SK-N-SH (cell line): ENCODE data around the gene GSTM5. TPM values are rescaled to one million over a fixed set of nuclear protein-coding genes. Genes with fewer than 3 reads are reported as not detected.

Experiments used
- CTCF ChIA-PET: fragments of 300-600, 350-600 bp; formaldehyde crosslinking; extraction: SDS; loops from one replicate; lab custom pipeline; 2021; lab: Yijun Ruan, JAX
- POLR2A ChIA-PET: fragments of 350-600 bp; sonication (Branson Sonifier 250); formaldehyde crosslinking; extraction: SDS; loops from one replicate; lab custom pipeline; 2020; ENCODE audit warnings: antibody characterized with exemption, inconsistent platforms; lab: Yijun Ruan, JAX
- DNase-seq: peaks from one replicate; pipeline ENCODE4 v3.0.0; 2012
- H2AFZ ChIP-seq: fragments of 200-600 bp; sonication (generic); 2 replicates; pipeline ENCODE4 v1.8.1; 2016; ENCODE audit warnings: antibody characterized with exemption, mild to moderate bottlenecking, low read depth
- H3F3A ChIP-seq: fragments of 200-600 bp; sonication (generic); replicated peaks from 2 replicates; pipeline ENCODE3; 2016; ENCODE audit warnings: antibody characterized with exemption, mild to moderate bottlenecking; ENCODE audit not compliant: insufficient read depth
- H3K27ac ChIP-seq, 2 experiments: fragments of 200-500 bp in 1 of 2; fragments of 200-600 bp in 1 of 2; sonication (Bioruptor generic) in 1 of 2; sonication (generic), shearing (Covaris generic) in 1 of 2; 2 replicates each; pipeline versions ENCODE4 v1.5.1 to v1.6.1; 2014 to 2016; ENCODE audit warnings: low read depth in 2 of 2, inconsistent platforms in 1 of 2, low read length in 1 of 2, mild to moderate bottlenecking in 1 of 2, mixed read lengths in 1 of 2
- H3K27me3 ChIP-seq: fragments of 200-600 bp; sonication (generic), shearing (Covaris generic); 2 replicates; pipeline ENCODE4 v1.6.1; 2016; ENCODE audit warnings: mixed run types; ENCODE audit not compliant: insufficient read depth
- H3K36me3 ChIP-seq, 2 experiments: fragments of 200-500 bp in 1 of 2; fragments of 200-600 bp in 1 of 2; sonication (Bioruptor generic) in 1 of 2; sonication (generic) in 1 of 2; replicated peaks in 1 of 2; 2 replicates each; pipeline versions ENCODE3 to v1.5.1; 2014 to 2016; ENCODE audit warnings: low read length in 1 of 2, mild to moderate bottlenecking in 1 of 2; ENCODE audit not compliant: insufficient read depth in 2 of 2, control insufficient read depth in 1 of 2
- H3K4me1 ChIP-seq, 2 experiments: fragments of 200-500 bp in 1 of 2; fragments of 200-600 bp in 1 of 2; sonication (Bioruptor generic) in 1 of 2; sonication (generic), shearing (Covaris generic) in 1 of 2; 2 replicates each; pipeline versions ENCODE4 v1.5.1 to v1.6.1; 2014 to 2016; ENCODE audit warnings: low read depth in 1 of 2, low read length in 1 of 2, mixed run types in 1 of 2; ENCODE audit not compliant: insufficient read depth in 2 of 2, control insufficient read depth in 1 of 2
- H3K4me2 ChIP-seq: fragments of 200-600 bp; sonication (generic), shearing (Covaris generic); 2 replicates; pipeline ENCODE4 v1.6.1; 2017; ENCODE audit warnings: mixed run types
- H3K4me3 ChIP-seq, 2 experiments: fragments of 200-500 bp in 1 of 2; fragments of 200-600 bp in 1 of 2; sonication (Bioruptor generic) in 1 of 2; sonication (generic), shearing (Covaris generic) in 1 of 2; 2 replicates each; pipeline versions ENCODE4 v1.5.1 to v1.8.1; 2014 to 2016; ENCODE audit warnings: low read depth in 2 of 2, inconsistent platforms in 1 of 2, low read length in 1 of 2, mild to moderate bottlenecking in 1 of 2, mixed read lengths in 1 of 2, moderate library complexity in 1 of 2
- H3K79me2 ChIP-seq: fragments of 200-600 bp; sonication (generic); 2 replicates; pipeline ENCODE4 v1.8.1; 2017; ENCODE audit warnings: mild to moderate bottlenecking; ENCODE audit not compliant: insufficient read depth
- H3K9ac ChIP-seq: fragments of 200-600 bp; sonication (generic); 2 replicates; pipeline ENCODE4 v1.6.1; 2017; ENCODE audit warnings: mixed run types
- H3K9me2 ChIP-seq: fragments of 200-600 bp; sonication (generic); 2 replicates; pipeline ENCODE4 v1.6.1; 2017; ENCODE audit warnings: mixed run types
- H3K9me3 ChIP-seq: fragments of 200-600 bp; sonication (generic); 2 replicates; pipeline ENCODE4 v1.6.1; 2017; ENCODE audit warnings: mixed run types, mild to moderate bottlenecking, moderate library complexity
- H4K20me1 ChIP-seq: fragments of 200-600 bp; sonication (generic); 2 replicates; pipeline ENCODE4 v1.6.1; 2017; ENCODE audit warnings: mild to moderate bottlenecking, mixed run types; ENCODE audit not compliant: insufficient read depth
- ELF1 ChIP-seq: IDR thresholded peaks from 2 replicates; pipeline ENCODE4 v1.4.0; 2012
- EP300 ChIP-seq, 2 experiments: IDR thresholded peaks; 2 replicates each; pipeline versions ENCODE4 v1.4.0 to v1.6.1; 2012; ENCODE audit warnings: borderline replicate concordance in 1 of 2, low read depth in 1 of 2, low read length in 1 of 2
- EZH2phosphoT487 ChIP-seq: fragments of 200-600 bp; sonication (generic); IDR thresholded peaks from 2 replicates; pipeline ENCODE4 v1.6.1; 2017; ENCODE audit warnings: low read depth, mixed run types, mild to moderate bottlenecking, antibody characterized with exemption, moderate library complexity, borderline replicate concordance
- MEF2A ChIP-seq: IDR thresholded peaks from 2 replicates; pipeline ENCODE4 v1.4.0; 2012; ENCODE audit warnings: low read depth, borderline replicate concordance
- MXI1 ChIP-seq: IDR thresholded peaks from 2 replicates; pipeline ENCODE4 v1.6.1; 2012; ENCODE audit warnings: mild to moderate bottlenecking, low read depth, low read length, improper control_type of control experiment
- RXRA ChIP-seq: IDR thresholded peaks from 2 replicates; pipeline ENCODE4 v1.4.0; 2012; ENCODE audit warnings: low read depth, mild to moderate bottlenecking, borderline replicate concordance
- TCF12 ChIP-seq: IDR thresholded peaks from 2 replicates; pipeline ENCODE4 v1.4.0; 2012
- TEAD4 ChIP-seq: IDR thresholded peaks from 2 replicates; pipeline ENCODE4 v1.4.0; 2012; ENCODE audit warnings: mild to moderate bottlenecking, borderline replicate concordance; ENCODE audit not compliant: insufficient read depth
- WGBS: methylation state at CpG from one replicate; pipeline ENCODE4 v1.1.6; 2017; ENCODE audit warnings: low lambda C conversion rate; 5-methylcytosine and 5-hydroxymethylcytosine counted together
- polyA plus RNA-seq, 3 experiments: library from polyadenylated mRNA; depleted of rRNA; stranded (reverse); fragments of >200 nt; gene quantifications; 2 replicates each; pipeline ENCODE4 v1.2.3, GENCODE V29; 2012
- TF ChIP-seq, protein P1 (sequence below): IDR thresholded peaks from 2 replicates; pipeline ENCODE4 v1.4.0; 2012; ENCODE audit warnings: low read depth, borderline replicate concordance
- TF ChIP-seq, protein P2 (sequence below): IDR thresholded peaks from 2 replicates; pipeline ENCODE4; 2012

The GSTM5 gene
- polyA plus RNA-seq, 1 of the 3 experiments (the other 2 are of a cell fraction) = not detected

DNA sequence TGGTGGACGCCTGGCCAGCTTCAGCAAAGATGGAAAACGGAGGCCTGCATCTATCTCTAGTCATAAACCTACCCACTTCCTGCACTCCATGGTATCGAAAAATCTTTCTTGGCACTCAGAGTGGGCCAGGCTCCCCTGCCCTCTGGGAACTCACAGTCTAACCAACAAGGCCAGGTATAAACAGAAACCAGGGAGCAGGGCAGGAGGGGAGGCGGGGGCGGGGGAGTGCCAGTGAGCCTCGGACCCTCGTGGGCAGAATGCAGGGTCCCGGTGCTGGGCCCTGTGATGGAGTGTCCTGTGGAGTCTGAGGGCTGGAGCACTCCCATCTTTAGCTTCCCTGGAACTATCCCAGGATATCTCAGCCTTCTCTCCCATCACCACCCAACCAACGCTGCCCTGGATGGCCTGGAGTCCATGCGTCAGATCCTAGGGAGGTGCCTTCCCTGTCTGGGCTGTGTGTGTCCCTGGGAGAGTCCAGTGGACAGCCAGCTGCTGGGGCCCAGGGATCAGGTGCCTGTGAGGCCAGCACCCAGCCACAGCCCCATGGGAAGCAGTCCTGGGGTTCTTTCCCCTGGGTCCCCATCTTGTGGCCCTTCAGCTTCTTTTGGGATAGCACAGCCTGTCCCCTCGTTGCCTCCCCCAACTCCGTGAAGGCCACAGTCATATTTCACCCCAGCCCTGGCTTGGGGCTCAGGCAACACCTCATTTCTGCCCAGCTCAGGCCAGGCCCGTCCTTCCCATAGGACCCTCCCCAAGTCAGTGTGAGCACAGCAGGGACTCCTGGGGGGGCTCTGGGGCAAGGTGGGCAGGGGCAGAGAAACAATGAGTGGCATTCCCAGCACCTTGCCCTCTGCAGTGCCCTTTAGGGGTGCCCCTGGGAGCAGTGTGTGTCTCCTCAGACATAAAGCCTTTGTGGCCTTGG is 52.8 kb downstream of the GSTM5 start:
- Histone ChIP-seq H3K27ac (no peak overlapping the region), H3K9ac (no peak overlapping the region), H3K36me3 (no peaks in the 10 kb centered on the region), H2AFZ (no peak overlapping the region), H3K27me3 (no peaks in the 10 kb centered on the region), H3K9me2 (no peaks in the 10 kb centered on the region), H3K79me2 (no peaks in the 10 kb centered on the region), H3K4me2 (no peak overlapping the region), H3K4me1 (peaks cover 4 to 15% of the 10 kb centered on the region in 2 experiments; a peak in 2 of 4 replicates), H4K20me1 (no peaks in the 10 kb centered on the region), H3F3A (no peaks in the 10 kb centered on the region), H3K4me3 (no peak overlapping the region), H3K9me3 (no peaks in the 10 kb centered on the region)
- TF ChIP-seq EP300 (IDR thresholded peaks at IDR 0.05; ENCODE audit: borderline replicate concordance in 1 of 2, low read depth in 1 of 2, low read length in 1 of 2) (no peak), RXRA (no peak), EZH2phosphoT487 (no peak)
- TF ChIP-seq, protein P1, sequence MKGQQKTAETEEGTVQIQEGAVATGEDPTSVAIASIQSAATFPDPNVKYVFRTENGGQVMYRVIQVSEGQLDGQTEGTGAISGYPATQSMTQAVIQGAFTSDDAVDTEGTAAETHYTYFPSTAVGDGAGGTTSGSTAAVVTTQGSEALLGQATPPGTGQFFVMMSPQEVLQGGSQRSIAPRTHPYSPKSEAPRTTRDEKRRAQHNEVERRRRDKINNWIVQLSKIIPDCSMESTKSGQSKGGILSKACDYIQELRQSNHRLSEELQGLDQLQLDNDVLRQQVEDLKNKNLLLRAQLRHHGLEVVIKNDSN = no peak
- POLR2A ChIA-PET = no interaction called here
- DNase-seq = no peak
- CTCF ChIA-PET = interaction anchor here (1.0 to 5.2 kb wide), 6 partner anchors 9 to 219 kb away, joined by 3 to 36 read pairs (median 6); partner anchors contain the start of gene AHCYL1
- WGBS = 86% methylated on average over 12 of the region's 13 CpGs

DNA sequence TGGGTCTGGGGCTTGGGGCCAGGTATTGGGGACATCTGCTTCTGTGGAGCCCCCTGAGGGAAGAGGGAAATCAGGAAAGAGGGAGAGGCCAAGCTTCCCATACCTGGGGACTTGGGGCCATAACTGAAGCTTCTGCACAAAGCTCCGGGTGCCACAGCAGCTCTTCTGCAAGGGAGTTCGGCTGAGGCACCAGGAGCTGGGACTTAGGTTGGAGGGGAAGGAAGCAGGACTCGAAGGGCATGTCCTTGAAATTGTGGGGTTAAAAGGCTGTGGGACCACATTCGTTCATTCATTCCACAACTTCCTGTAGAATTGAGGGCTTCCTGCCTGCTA is 53.4 kb downstream of the GSTM5 start:
- no peak overlapping the region for H3K4me2 ChIP-seq
- H3K4me3 ChIP-seq = no peak overlapping the region
- H3K36me3 ChIP-seq = no peaks in the 10 kb centered on the region
- POLR2A ChIA-PET = no interaction called here
- H3K27ac ChIP-seq = no peak overlapping the region
- H3K9me2 ChIP-seq = no peaks in the 10 kb centered on the region
- H3K9ac ChIP-seq = no peak overlapping the region
- H2AFZ ChIP-seq = no peak overlapping the region
- WGBS = 73% methylated on average over 4 of the region's 4 CpGs
- no peaks in the 10 kb centered on the region for H3F3A ChIP-seq
- no peaks in the 10 kb centered on the region for H3K27me3 ChIP-seq
- CTCF ChIA-PET = interaction anchor here (1.0 to 5.2 kb wide), 6 partner anchors 8 to 220 kb away, joined by 3 to 36 read pairs (median 6); partner anchors contain the start of gene AHCYL1
- H3K9me3 ChIP-seq = no peaks in the 10 kb centered on the region
- H3K79me2 ChIP-seq = no peaks in the 10 kb centered on the region
- peaks cover 4 to 16% of the 10 kb centered on the region in 2 experiments; a peak in 2 of 4 replicates for H3K4me1 ChIP-seq
- no peak for DNase-seq
- TF ChIP-seq MXI1 (no peak), TCF12 (no peak), TEAD4 (no peak), EP300 (IDR thresholded peaks at IDR 0.05; ENCODE audit: borderline replicate concordance in 1 of 2, low read depth in 1 of 2, low read length in 1 of 2) (no peak), MEF2A (no peak), ELF1 (no peak)
- TF ChIP-seq, protein P2, sequence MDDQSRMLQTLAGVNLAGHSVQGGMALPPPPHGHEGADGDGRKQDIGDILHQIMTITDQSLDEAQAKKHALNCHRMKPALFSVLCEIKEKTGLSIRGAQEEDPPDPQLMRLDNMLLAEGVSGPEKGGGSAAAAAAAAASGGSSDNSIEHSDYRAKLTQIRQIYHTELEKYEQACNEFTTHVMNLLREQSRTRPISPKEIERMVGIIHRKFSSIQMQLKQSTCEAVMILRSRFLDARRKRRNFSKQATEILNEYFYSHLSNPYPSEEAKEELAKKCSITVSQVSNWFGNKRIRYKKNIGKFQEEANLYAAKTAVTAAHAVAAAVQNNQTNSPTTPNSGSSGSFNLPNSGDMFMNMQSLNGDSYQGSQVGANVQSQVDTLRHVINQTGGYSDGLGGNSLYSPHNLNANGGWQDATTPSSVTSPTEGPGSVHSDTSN = no peak
- TF ChIP-seq, protein P1 = no peak
- no peaks in the 10 kb centered on the region for H4K20me1 ChIP-seq
